Duodenal mucosa (tissue), 2 donors: Measurements from ENCODE around the gene ST8SIA6.

ENCODE experiments used
- H3K27ac ChIP-seq: one replicate; pipeline ENCODE4 v1.7.0; 2013; ENCODE audit warnings: low read depth, low read length
- H3K27me3 ChIP-seq, 2 donors: one replicate each; pipeline ENCODE4 v1.7.0; 2013; ENCODE audit warnings: low read length in 2 of 2, control low read depth in 1 of 2; ENCODE audit not compliant: insufficient read depth in 2 of 2, control insufficient read depth in 1 of 2
- H3K36me3 ChIP-seq, 2 donors: one replicate each; pipeline ENCODE4 v1.7.0; 2013; ENCODE audit warnings: low read length in 2 of 2, control low read depth in 1 of 2; ENCODE audit not compliant: insufficient read depth in 2 of 2, control insufficient read depth in 1 of 2
- H3K4me1 ChIP-seq, 2 donors: one replicate each; pipeline ENCODE4 v1.7.0; 2013; ENCODE audit warnings: low read length in 2 of 2, control low read depth in 1 of 2; ENCODE audit not compliant: insufficient read depth in 2 of 2, control insufficient read depth in 1 of 2
- H3K4me3 ChIP-seq, 2 donors: one replicate each; pipeline ENCODE4 v1.7.0; 2013; ENCODE audit warnings: low read length in 2 of 2, low read depth in 1 of 2
- H3K9ac ChIP-seq, 2 donors: one replicate each; pipeline ENCODE4 v1.7.0; 2013; ENCODE audit warnings: low read length in 2 of 2, low read depth in 1 of 2
- H3K9me3 ChIP-seq, 2 donors: one replicate each; pipeline ENCODE4 v1.7.0; 2013; ENCODE audit warnings: low read length in 2 of 2, control low read depth in 1 of 2; ENCODE audit not compliant: control insufficient read depth in 1 of 2

The ST8SIA6 gene

DNA sequence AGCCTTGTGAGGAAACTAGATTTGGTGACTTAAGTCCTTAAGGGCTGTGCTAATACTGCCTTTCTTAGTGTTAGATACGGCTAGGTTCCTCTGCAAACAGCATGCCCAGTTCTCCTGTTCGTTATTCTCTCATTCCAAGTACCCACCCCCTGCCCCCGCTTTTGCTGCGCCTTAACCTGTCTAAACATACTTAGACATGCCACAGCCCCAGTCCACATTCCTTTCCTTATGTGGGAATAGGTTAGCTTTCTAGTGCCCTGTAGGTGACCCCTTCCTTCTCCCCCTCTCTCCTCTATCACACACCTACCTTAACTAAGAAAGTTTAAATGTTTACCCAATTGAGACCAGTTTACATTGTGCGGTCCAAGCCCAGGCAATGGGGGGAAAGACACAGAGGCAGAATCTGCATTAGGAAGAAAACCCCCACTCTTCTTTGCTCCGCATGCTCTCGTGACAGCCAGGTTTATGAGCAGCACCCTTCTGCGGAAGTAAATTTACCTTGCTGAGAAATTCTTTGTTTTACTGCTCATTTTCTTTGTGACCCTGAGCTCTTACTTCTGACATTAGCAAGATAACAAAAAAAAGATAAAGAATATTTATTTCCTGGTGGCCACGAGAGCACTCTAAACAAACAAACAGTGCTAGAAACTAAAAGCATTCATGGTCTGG lies 177.5 kb downstream of the ST8SIA6 start:
- Histone ChIP-seq H3K9me3 (peaks cover 0 to 2% of the 10 kb centered on the region in 2 donors), H3K9ac (no peak overlapping the region), H3K27me3 (no peaks in the 10 kb centered on the region), H3K4me1 (no peaks in the 10 kb centered on the region), H3K4me3 (no peak overlapping the region), H3K36me3 (no peaks in the 10 kb centered on the region), H3K27ac (no peak overlapping the region)

DNA sequence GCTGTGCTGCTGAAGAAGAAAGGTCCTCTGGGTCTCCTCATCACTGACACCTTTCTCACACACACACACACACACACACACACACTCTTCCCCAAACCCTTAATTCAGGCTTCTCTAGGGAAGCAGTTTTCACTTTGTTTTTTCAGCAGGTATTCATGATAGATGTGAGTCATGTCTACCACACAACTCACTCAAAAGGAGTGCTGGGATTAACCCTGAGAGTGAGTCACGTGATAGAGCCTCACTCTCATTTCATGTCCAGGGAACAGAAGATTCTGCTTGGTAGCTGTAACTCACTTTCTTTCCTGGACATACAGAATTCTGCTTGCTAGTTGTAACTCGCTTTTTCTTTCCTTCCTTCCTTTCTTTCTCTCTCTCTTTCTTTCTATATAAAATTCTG lies 181.0 kb downstream of the ST8SIA6 start:
- Histone ChIP-seq H3K9me3 (peaks cover 0 to 2% of the 10 kb centered on the region in 2 donors), H3K9ac (no peak overlapping the region), H3K36me3 (no peaks in the 10 kb centered on the region), H3K4me3 (no peak overlapping the region), H3K27ac (no peak overlapping the region), H3K4me1 (no peaks in the 10 kb centered on the region), H3K27me3 (no peaks in the 10 kb centered on the region)

DNA sequence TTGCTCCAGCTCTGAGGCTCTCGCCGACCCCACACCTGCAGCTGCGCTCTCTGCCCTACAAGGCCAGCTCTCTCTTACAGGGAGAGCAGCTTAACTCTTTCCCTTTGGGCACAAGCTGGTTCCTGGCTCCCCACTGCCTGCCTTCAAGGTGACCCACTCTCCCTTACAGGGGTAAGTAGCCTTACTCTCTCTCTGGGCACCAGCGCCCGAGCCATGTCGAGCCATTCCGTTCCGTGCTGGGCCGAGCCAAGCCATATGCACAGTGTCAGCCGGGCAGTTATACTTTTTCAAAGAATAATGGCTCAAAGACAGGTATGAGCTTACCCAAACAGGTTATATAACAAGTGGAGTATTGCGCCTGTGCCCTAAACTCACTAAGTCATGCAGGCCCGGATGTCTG lies 181.7 kb downstream of the ST8SIA6 start:
- no peak overlapping the region for H3K27ac ChIP-seq
- no peaks in the 10 kb centered on the region for H3K27me3 ChIP-seq
- no peaks in the 10 kb centered on the region for H3K4me1 ChIP-seq
- no peaks in the 10 kb centered on the region for H3K36me3 ChIP-seq
- peaks cover 0 to 2% of the 10 kb centered on the region in 2 donors for H3K9me3 ChIP-seq
- no peak overlapping the region for H3K9ac ChIP-seq
- no peak overlapping the region for H3K4me3 ChIP-seq
